Measurements from ENCODE around the gene TIMP2.

Gene TIMP2

GRCh38 chr17:78944026-78944425, 18.8 kb upstream of the TIMP2 start:
- no peaks in the 10 kb centered on the region for H3K27me3 ChIP-seq (ENCODE audit: insufficient read depth, low read length, poor library complexity)

GRCh38 chr17:78940708-78941107, 15.5 kb upstream of the TIMP2 start:
- Histone ChIP-seq H3K27ac (ENCODE audit: low read length) (no peak overlapping the region), H3K9ac (ENCODE audit: low read depth, low read length) (no peak overlapping the region), H3K9me3 (ENCODE audit: insufficient read depth, low read length, severe bottlenecking) (no peaks in the 10 kb centered on the region), H3K79me2 (ENCODE audit: insufficient read depth, low read length) (no peaks in the 10 kb centered on the region), H3K27me3 (ENCODE audit: insufficient read depth, low read length, poor library complexity) (no peaks in the 10 kb centered on the region), H4K20me1 (ENCODE audit: insufficient read depth, low read length) (no peaks in the 10 kb centered on the region), H3K4me2 (ENCODE audit: insufficient read depth, low read length) (no peak overlapping the region), H3K4me3 (ENCODE audit: low read depth in 1 of 2, low read length in 2 of 2) (no peak overlapping the region), H2AFZ (ENCODE audit: low read depth, low read length) (no peak overlapping the region), H3K4me1 (ENCODE audit: insufficient read depth, low read length) (no peaks in the 10 kb centered on the region), H3K36me3 (ENCODE audit: insufficient read depth, low read length) (no peaks in the 10 kb centered on the region)
- no peak for ATAC-seq (ENCODE audit: insufficient read depth, low read depth)
- TF ChIP-seq CTCF (IDR thresholded peaks at IDR 0.05; ENCODE audit: borderline replicate concordance, extremely low read depth, low read length, poor library complexity, severe bottlenecking) (no peak), EZH2 (IDR thresholded peaks at IDR 0.05; ENCODE audit: borderline replicate concordance, low read depth, low read length, severe bottlenecking) (no peak)
- no peak for DNase-seq

More at GRCh38 chr17:78944026-78944425, 18.8 kb upstream of the TIMP2 start:
- Histone ChIP-seq H3K4me3 (ENCODE audit: low read depth in 1 of 2, low read length in 2 of 2) (no peak overlapping the region), H3K27ac (ENCODE audit: low read length) (no peak overlapping the region), H3K4me2 (ENCODE audit: insufficient read depth, low read length) (no peak overlapping the region), H3K36me3 (ENCODE audit: insufficient read depth, low read length) (no peaks in the 10 kb centered on the region), H3K9me3 (ENCODE audit: insufficient read depth, low read length, severe bottlenecking) (no peaks in the 10 kb centered on the region), H3K79me2 (ENCODE audit: insufficient read depth, low read length) (no peaks in the 10 kb centered on the region), H3K4me1 (ENCODE audit: insufficient read depth, low read length) (no peaks in the 10 kb centered on the region), H4K20me1 (ENCODE audit: insufficient read depth, low read length) (no peaks in the 10 kb centered on the region), H2AFZ (ENCODE audit: low read depth, low read length) (no peak overlapping the region), H3K9ac (ENCODE audit: low read depth, low read length) (no peak overlapping the region)
- no peak for TF ChIP-seq EZH2 (IDR thresholded peaks at IDR 0.05; ENCODE audit: borderline replicate concordance, low read depth, low read length, severe bottlenecking)
- no peak for TF ChIP-seq CTCF (IDR thresholded peaks at IDR 0.05; ENCODE audit: borderline replicate concordance, extremely low read depth, low read length, poor library complexity, severe bottlenecking)
- no peak for DNase-seq
- ATAC-seq (ENCODE audit: insufficient read depth, low read depth), result no peak

GRCh38 chr17:78940258-78940657, 15.1 kb upstream of the TIMP2 start:
- no peak for ATAC-seq (ENCODE audit: insufficient read depth, low read depth)
- H4K20me1 ChIP-seq (ENCODE audit: insufficient read depth, low read length), result no peaks in the 10 kb centered on the region
- H3K36me3 ChIP-seq (ENCODE audit: insufficient read depth, low read length), result no peaks in the 10 kb centered on the region
- no peaks in the 10 kb centered on the region for H3K79me2 ChIP-seq (ENCODE audit: insufficient read depth, low read length)
- no peaks in the 10 kb centered on the region for H3K27me3 ChIP-seq (ENCODE audit: insufficient read depth, low read length, poor library complexity)
- no peak overlapping the region for H2AFZ ChIP-seq (ENCODE audit: low read depth, low read length)
- H3K9me3 ChIP-seq (ENCODE audit: insufficient read depth, low read length, severe bottlenecking), result no peaks in the 10 kb centered on the region
- no peak overlapping the region for H3K9ac ChIP-seq (ENCODE audit: low read depth, low read length)
- H3K4me3 ChIP-seq (ENCODE audit: low read depth in 1 of 2, low read length in 2 of 2), result no peak overlapping the region
- H3K4me1 ChIP-seq (ENCODE audit: insufficient read depth, low read length), result no peaks in the 10 kb centered on the region
- no peak overlapping the region for H3K4me2 ChIP-seq (ENCODE audit: insufficient read depth, low read length)
- no peak overlapping the region for H3K27ac ChIP-seq (ENCODE audit: low read length)
- DNase-seq, result no peak
- no peak for TF ChIP-seq EZH2 (IDR thresholded peaks at IDR 0.05; ENCODE audit: borderline replicate concordance, low read depth, low read length, severe bottlenecking)
- no peak for TF ChIP-seq CTCF (IDR thresholded peaks at IDR 0.05; ENCODE audit: borderline replicate concordance, extremely low read depth, low read length, poor library complexity, severe bottlenecking)

GRCh38 chr17:78939615-78940014, 14.4 kb upstream of the TIMP2 start:
- Histone ChIP-seq H3K9me3 (ENCODE audit: insufficient read depth, low read length, severe bottlenecking) (no peaks in the 10 kb centered on the region), H3K79me2 (ENCODE audit: insufficient read depth, low read length) (no peaks in the 10 kb centered on the region), H3K4me1 (ENCODE audit: insufficient read depth, low read length) (no peaks in the 10 kb centered on the region), H3K9ac (ENCODE audit: low read depth, low read length) (no peak overlapping the region), H3K27ac (ENCODE audit: low read length) (no peak overlapping the region), H2AFZ (ENCODE audit: low read depth, low read length) (no peak overlapping the region), H3K36me3 (ENCODE audit: insufficient read depth, low read length) (no peaks in the 10 kb centered on the region), H3K4me3 (ENCODE audit: low read depth in 1 of 2, low read length in 2 of 2) (no peak overlapping the region), H3K27me3 (ENCODE audit: insufficient read depth, low read length, poor library complexity) (no peaks in the 10 kb centered on the region), H3K4me2 (ENCODE audit: insufficient read depth, low read length) (no peak overlapping the region), H4K20me1 (ENCODE audit: insufficient read depth, low read length) (no peaks in the 10 kb centered on the region)
- TF ChIP-seq CTCF (IDR thresholded peaks at IDR 0.05; ENCODE audit: borderline replicate concordance, extremely low read depth, low read length, poor library complexity, severe bottlenecking) (no peak), EZH2 (IDR thresholded peaks at IDR 0.05; ENCODE audit: borderline replicate concordance, low read depth, low read length, severe bottlenecking) (no peak)
- DNase-seq (no peak), ATAC-seq (ENCODE audit: insufficient read depth, low read depth) (no peak)

All from DND-41 (cell line).